Measurements from ENCODE around the gene ANKMY1.

Gene ANKMY1

DNA sequence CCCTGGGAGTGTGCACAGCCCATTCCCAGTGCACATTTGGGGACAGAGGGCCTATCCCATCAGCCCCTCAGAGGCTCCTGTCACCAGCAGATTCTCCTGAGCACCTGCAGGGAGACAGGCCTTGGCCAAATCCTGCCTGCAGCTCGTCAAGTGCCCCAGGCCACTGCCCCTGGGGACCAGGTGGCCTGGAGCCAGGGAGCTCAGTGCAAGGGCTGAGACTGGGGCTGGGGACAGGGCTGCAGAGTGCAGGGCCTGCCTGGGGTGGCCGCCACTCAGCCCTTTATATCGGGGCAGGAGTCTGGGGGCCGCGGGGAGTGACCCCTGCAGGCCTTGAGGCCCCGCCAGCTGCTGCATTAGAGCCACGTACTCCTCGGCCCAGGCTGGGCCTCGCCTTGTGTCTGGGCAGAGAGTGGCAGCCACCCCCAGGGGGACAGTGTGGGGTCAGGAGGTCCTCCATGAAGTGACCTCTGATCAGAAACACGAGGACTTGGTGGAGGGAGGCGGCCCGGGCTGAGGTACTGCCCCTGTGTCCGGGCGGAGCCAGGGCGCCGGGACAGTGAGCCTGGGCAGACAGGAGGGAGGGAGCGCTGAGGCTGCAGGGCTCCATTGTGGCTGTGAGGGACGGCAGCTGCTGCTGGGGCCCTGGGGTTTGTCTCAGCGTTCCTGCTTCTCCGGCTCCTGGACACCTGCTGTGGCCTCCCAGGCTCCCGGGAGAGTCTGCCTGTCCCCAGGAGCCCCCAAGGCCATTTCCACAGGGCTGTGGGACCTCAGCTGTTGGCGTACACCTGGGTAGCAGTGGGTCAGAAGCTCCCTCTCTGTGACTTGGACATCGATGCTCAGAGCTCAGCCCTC, 98.2 kb downstream of the ANKMY1 start:
- no peak for DNase-seq (ENCODE audit: low read depth)

- no peak for DNase-seq (ENCODE audit: low read depth)
These were observed 98.8 kb downstream of the ANKMY1 start for GRCh38 chr2:240458900-240459391.

DNA sequence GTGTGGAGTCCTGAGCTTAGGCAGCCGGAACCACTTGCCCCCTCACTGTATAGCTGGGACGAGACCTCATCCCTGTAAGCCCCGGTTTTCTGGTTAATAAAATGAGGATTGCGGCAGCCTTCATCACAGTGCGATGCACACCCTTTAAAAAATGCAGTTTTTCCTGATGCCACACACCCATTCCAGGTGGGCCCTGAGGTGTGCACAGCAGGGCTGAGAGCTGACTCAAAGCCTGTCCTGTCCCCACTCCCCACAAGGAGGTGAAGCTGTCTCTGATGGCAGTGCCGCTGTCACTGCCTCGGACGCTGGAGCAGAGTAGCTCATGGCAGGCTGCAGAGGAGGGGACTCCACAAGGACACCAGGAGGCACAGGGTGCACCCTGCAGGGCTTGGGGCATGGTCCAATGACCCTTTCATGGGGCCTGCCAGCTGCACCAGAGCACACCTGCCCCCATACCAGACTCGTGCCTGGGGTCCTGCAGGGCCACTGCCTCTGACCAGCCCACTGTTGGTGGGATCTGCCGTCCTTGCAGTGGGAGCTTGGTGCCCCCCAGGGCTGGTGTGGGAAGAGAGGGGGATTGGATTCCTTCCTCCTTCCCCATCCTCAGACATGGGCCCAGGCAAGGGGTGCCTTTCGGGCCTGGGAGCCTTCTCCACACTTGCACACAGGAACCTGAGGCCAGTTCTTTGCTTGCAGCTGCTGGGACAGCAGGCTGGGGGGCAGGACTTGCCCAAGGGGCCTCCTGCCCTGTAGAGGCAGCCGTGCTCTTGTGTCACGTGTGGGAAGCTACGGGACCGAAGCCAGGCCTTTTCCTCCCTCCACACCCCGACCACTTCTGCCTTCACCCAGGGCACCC, 99.5 kb downstream of the ANKMY1 start:
- DNase-seq (ENCODE audit: low read depth): no peak

DNA sequence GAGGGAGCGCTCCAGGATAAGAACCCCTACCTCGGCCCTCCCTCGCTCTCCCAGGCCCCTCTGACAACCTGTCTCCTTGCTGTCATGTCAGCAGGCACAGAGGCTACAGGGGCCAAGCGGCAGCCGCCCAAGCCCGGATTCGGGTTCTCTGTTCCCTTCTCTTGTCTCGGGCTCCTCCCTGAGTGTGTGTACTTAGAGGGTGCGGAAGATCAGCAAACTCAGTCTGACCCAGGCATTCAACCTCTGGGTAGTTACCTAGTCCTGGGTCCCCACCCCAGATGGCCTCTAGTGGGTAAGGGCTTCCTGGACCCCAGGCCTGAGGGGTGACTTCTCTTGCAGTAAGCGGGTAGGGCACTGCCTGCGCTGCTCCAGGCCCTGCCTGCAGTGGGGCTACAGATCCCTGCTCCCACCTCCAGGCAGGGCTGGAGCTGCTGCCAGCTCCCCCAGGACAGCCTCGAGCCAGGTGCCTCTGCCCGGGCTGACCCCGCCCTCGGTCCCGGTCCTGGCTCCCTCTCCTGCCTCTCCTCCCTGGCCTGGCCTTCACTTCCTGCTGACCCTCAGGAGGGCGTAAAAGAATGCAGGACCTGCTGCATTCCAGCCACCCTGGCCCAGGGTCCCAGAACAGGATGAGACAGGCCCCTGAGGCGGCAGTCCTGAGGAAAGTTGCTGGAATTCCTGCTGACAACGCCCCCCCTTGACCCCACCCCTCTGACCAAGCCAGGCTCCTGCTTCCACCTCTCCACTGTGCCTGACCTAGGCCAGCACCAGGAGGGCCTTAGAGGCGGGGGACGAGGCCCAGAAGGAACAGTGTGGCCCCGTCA, 100.4 kb downstream of the ANKMY1 start:
- no peak for DNase-seq (ENCODE audit: low read depth)

- DNase-seq (ENCODE audit: low read depth): no peak
These were observed 101.2 kb downstream of the ANKMY1 start for GRCh38 chr2:240456447-240457222.

- no peak for DNase-seq (ENCODE audit: low read depth)
These were observed 101.9 kb downstream of the ANKMY1 start for GRCh38 chr2:240455647-240456446.

DNA sequence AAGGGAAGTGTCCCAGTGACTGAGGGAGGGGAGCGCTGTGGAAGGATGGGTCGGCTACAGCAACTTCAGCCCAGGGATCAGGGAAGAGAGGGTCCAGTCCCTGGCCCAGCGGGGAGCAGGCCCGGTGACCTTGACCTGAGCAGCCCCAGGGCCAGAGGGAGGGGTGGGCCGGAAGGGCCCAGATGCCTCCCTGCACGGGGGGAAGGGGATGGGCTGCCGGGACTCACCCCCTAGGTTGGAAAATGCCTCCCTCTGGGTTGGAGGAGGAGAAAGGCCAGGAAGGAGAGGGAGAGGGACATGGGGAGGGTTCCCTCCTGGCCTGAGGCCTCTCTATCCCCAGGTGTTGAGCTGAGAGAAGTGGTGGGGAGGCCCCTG, 102.5 kb downstream of the ANKMY1 start:
- no peak for DNase-seq (ENCODE audit: low read depth)

DNA sequence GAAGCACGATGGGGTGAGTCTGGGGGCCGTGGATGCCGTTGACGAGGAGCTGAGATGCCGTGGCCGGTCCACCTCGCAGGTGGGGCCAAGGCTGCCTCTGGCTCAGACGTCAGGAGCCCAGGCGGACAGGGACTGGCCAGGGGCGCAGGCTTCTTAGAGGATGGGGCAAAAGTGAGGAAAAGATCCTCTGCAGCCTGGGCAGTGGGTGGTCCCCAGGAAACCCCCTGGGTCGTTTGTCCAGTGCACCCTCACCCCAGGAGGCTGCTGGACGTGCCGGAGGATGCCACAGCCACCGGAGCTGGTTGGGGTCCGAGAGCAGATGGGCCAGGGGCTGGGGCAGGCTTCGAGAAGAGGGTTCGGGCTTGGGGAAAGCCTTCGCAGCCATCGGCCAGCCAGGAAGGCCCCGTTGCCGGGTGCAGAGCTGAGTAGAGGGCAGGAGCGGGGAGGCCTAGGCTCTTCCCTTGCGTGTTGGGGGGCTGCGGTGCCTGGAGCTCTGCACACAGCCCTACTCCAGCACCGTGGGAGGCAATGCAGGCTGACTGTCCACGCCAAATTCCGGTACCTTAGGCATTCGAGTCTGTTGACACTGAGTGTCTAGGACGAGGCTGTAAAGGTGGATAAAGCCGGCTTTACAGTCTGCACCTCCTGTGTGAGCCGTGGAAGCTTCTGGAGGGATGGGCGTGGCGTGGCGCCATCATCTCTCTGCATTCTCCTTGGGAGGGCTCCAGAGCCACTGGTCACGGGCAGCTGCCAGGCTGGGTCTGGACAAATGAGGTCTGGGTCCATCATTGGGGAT, 103.5 kb downstream of the ANKMY1 start:
- no peak for DNase-seq (ENCODE audit: low read depth)

DNA sequence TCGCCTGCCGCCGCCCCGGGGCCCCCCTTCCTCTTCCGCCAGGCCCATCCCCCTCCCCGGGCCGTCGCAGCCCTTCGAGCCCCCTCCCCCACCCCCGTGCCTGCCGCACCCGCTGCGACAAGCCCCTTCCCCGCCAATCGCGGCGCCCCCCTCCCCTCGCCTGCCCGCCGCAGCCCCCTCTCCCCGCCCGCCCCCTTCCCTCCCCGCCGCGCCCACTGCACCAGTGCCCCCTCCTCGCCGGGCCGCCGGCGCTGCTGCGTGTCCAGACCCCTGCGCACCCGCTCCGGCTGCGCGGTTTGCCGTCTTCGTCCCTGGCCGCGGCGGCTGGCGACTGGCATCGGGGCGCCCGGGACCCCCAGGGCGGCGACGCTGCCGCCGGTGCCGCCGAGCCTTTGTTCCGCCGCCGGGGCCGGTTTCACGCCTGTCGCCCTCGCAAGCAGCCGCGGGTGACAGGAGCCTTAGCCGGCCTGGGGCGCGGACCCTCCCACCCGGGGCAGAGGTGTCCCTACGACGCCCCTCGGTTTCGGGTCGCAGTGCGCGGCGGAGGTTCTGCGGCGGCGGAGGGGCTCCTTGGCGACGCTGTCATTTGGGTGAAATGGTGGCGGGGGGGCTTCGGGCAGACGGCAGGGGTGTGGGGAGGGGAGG, 104.2 kb downstream of the ANKMY1 start:
- DNase-seq (ENCODE audit: low read depth): no peak

GRCh38 chr2:240452462-240453256, 105.1 kb downstream of the ANKMY1 start:
- peak; percentile 71 for DNase-seq (ENCODE audit: low read depth)

- no peak for DNase-seq (ENCODE audit: low read depth)
These were observed 105.9 kb downstream of the ANKMY1 start for GRCh38 chr2:240451791-240452461.

DNA sequence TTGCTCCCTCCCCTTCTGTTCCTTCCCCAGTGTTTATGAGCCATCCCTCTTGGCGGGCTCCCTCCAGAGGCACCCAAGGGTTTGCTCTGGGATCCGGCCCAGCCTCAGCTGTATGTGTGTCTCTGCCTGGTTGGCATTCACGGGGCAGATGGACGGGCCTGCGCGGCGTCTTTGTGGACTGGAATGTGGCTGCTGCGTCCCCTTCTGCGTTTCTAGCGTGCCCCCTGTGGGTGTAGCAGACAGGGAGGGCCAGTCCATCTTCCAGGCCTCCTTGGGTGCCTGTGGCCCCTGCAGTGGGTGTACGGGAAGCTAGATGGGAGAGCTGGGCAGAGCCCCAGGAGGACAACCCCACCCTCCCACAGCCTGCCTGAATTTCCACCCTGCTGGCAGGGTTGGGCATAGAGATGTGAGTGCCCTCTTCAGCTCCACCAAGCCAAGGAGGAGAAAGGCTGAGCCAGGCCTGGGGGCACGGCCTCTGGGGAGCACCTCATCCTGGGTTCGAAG, 106.6 kb downstream of the ANKMY1 start:
- DNase-seq (ENCODE audit: low read depth): no peak

- DNase-seq (ENCODE audit: low read depth): no peak
These were observed 107.2 kb downstream of the ANKMY1 start for GRCh38 chr2:240450532-240451107.

GRCh38 chr2:240449764-240450531, 107.8 kb downstream of the ANKMY1 start:
- DNase-seq (ENCODE audit: low read depth): no peak

- DNase-seq (ENCODE audit: low read depth): no peak
These were observed 109.2 kb downstream of the ANKMY1 start for GRCh38 chr2:240448387-240449274.

Data from ELR (cell line).